Breast epithelium (tissue), 3 donors: ENCODE results near the gene FTCD.

Experiments used
- CTCF ChIP-seq, 3 donors: fragments of 450-650 bp; IDR thresholded peaks; one replicate each; pipeline ENCODE4 v1.5.1; 2016 to 2017; ENCODE audit warnings: antibody characterized with exemption in 3 of 3, mild to moderate bottlenecking in 3 of 3, moderate library complexity in 3 of 3
- POLR2A ChIP-seq: fragments of 450-650 bp; IDR thresholded peaks from one replicate; pipeline ENCODE4 v1.6.1; 2016; ENCODE audit warnings: antibody characterized with exemption, mild to moderate bottlenecking, moderate library complexity
- POLR2AphosphoS5 ChIP-seq, 3 donors: sonication (generic); formaldehyde crosslinking; IDR thresholded peaks; one replicate each; pipeline ENCODE4 v1.6.1; 2017; ENCODE audit warnings: antibody characterized with exemption in 3 of 3

GRCh38 chr21:46157987-46158451, 2.6 kb upstream of the FTCD start:
- TF ChIP-seq CTCF (IDR thresholded peaks at IDR 0.05) (no peak), POLR2AphosphoS5 (IDR thresholded peaks at IDR 0.05) (no peak), POLR2A (no peak)
